PC-3 (cell line): ENCODE results near the gene RAB4B. TPM values are rescaled to one million over a fixed set of nuclear protein-coding genes. Genes with fewer than 3 reads are reported as not detected.
"Not testable (repeated sequence)": the region's sequence is repeated elsewhere in the genome, so short reads cannot be mapped to it uniquely, and the experiment has no call there.

Experiments
- ATAC-seq: fragments of 200-7000 bp; cut with Tn5 transposase; 2 replicates; pipeline ENCODE4 v1.9.1; 2020; ENCODE audit warnings: mild to moderate bottlenecking, moderate library complexity
- BruUV-seq: library from RNA; stranded (reverse); fragments of 400-500 nt; replicated peaks from 2 replicates; lab custom pipeline; 2021; lab: Mats Ljungman, UMichigan
- CTCF ChIA-PET: fragments of 300-600 bp; sonication (Branson Sonifier 250); formaldehyde crosslinking; loops from one replicate; lab custom pipeline; 2022; ENCODE audit warnings: antibody characterized with exemption; lab: Charles Lee
- POLR2A ChIA-PET: fragments of 300-600 bp; sonication (Branson Sonifier 250); formaldehyde crosslinking; loops from one replicate; lab custom pipeline; 2022; ENCODE audit warnings: antibody characterized with exemption; ENCODE audit not compliant: unreplicated experiment; lab: Charles Lee
- DNase-seq: peaks from one replicate; pipeline ENCODE4 v3.0.0-alpha.2; 2015
- H2AFZ ChIP-seq: fragments of 300-600 bp; sonication (generic); 2 replicates; pipeline ENCODE4 v1.6.0; 2016; ENCODE audit warnings: antibody characterized with exemption, low read length
- H3F3A ChIP-seq: fragments of 300-600 bp; sonication (generic); one replicate; pipeline ENCODE4 v1.6.0; 2017; ENCODE audit warnings: antibody characterized with exemption, low read length, control low read depth, mild to moderate bottlenecking; ENCODE audit not compliant: unreplicated experiment
- H3K27ac ChIP-seq: fragments of 300-600 bp; sonication (generic); 2 replicates; pipeline ENCODE4 v1.5.1; 2016; ENCODE audit warnings: mild to moderate bottlenecking, low read length
- H3K27me3 ChIP-seq: fragments of 300-600 bp; sonication (generic); 2 replicates; pipeline ENCODE4 v1.6.1; 2016; ENCODE audit warnings: low read length, mixed read lengths
- H3K36me3 ChIP-seq: fragments of 300-600 bp; sonication (generic); 2 replicates; pipeline ENCODE4 v1.6.1; 2016; ENCODE audit warnings: low read depth, mixed run types, low read length, mixed read lengths
- H3K4me1 ChIP-seq: fragments of 300-600 bp; sonication (generic); 2 replicates; pipeline ENCODE4 v1.5.1; 2016; ENCODE audit warnings: low read length; ENCODE audit not compliant: insufficient read depth
- H3K4me2 ChIP-seq: fragments of 300-600 bp; sonication (generic); 2 replicates; pipeline ENCODE4 v1.6.0; 2016; ENCODE audit warnings: low read length
- H3K4me3 ChIP-seq: fragments of 300-600 bp; sonication (generic); 2 replicates; pipeline ENCODE4 v1.5.1; 2016; ENCODE audit warnings: mild to moderate bottlenecking, low read length, mixed read lengths
- H3K79me2 ChIP-seq: fragments of 300-600 bp; sonication (generic); 2 replicates; pipeline ENCODE4 v1.6.1; 2017; ENCODE audit warnings: low read length, mixed read lengths
- H3K9ac ChIP-seq: fragments of 300-600 bp; sonication (generic); 2 replicates; pipeline ENCODE4 v1.6.0; 2016; ENCODE audit warnings: mild to moderate bottlenecking, low read length
- H3K9me2 ChIP-seq: fragments of 300-600 bp; sonication (generic); replicated peaks from 2 replicates; pipeline ENCODE4 v1.6.1; 2016; ENCODE audit warnings: mixed run types, low read length, mixed read lengths
- H3K9me3 ChIP-seq: fragments of 300-600 bp; sonication (generic); 2 replicates; pipeline ENCODE4 v1.6.1; 2016; ENCODE audit warnings: low read length, mixed read lengths
- H4K20me1 ChIP-seq: fragments of 300-600 bp; sonication (generic); 2 replicates; pipeline ENCODE4 v1.6.1; 2016; ENCODE audit warnings: low read length, mixed read lengths
- EZH2 ChIP-seq: fragments of 300-600 bp; sonication (generic); IDR thresholded peaks from one replicate; pipeline ENCODE4 v1.6.1; 2017; ENCODE audit warnings: antibody characterized with exemption, mild to moderate bottlenecking, low read length; ENCODE audit not compliant: unreplicated experiment
- EZH2phosphoT487 ChIP-seq: fragments of 300-600 bp; sonication (generic); IDR thresholded peaks from 2 replicates; pipeline ENCODE4 v1.6.1; 2018; ENCODE audit warnings: mild to moderate bottlenecking, antibody characterized with exemption, low read length, borderline replicate concordance
- intact Hi-C: fragments of 100-400 bp; cut with micrococcal nuclease; formaldehyde crosslinking; loops from 2 replicates; pipeline ENCODE4 v1.9.0; 2023
- total RNA-seq: library from RNA; depleted of rRNA; stranded (reverse); fragments of >200 nt; gene quantifications from 2 replicates; pipeline ENCODE4 v1.2.3, GENCODE V29; 2014
- TF ChIP-seq, protein P1 (sequence below): fragments of 300-600 bp; sonication (generic); conservative IDR thresholded peaks from 2 replicates; pipeline ENCODE4 v1.5.1; 2017; ENCODE audit warnings: antibody characterized with exemption, low read depth, mild to moderate bottlenecking, low read length

Gene RAB4B
- total RNA-seq, 1 experiment from 2014 or later, result 7.4 TPM

DNA sequence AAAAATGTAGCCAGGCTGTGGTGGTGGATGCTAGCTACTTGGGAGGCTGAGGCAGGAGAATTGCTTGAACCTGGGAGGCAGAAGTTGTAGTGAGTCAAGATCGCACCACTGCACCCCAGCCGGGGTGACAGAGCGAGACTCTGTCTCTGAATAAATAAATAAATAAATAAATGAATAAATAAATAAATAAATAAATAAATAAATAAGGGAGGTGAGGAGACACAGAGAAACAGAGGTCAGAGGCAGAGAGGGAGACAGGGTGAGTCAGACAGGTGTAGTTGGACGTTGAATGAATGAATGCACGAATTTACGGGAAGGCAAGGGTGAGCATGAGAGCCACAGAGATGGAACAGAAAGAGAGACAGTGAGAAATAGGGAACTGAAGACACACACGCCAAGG lies 3.1 kb downstream of the RAB4B start:
- Histone ChIP-seq H3K9me3 (no peaks in the 10 kb centered on the region), H3K4me3 (no peak overlapping the region), H3K27ac (no peak overlapping the region), H3K9me2 (no peaks in the 10 kb centered on the region), H3F3A (no peaks in the 10 kb centered on the region), H3K9ac (no peak overlapping the region), H4K20me1 (no peaks in the 10 kb centered on the region), H3K79me2 (no peaks in the 10 kb centered on the region), H3K27me3 (no peaks in the 10 kb centered on the region), H2AFZ (no peak overlapping the region), H3K36me3 (no peaks in the 10 kb centered on the region), H3K4me2 (no peak overlapping the region), H3K4me1 (peaks cover 13% of the 10 kb centered on the region; the same call in 1 of the 2 replicates)
- TF ChIP-seq EZH2phosphoT487 (no peak), EZH2 (no peak)
- TF ChIP-seq, protein P1, sequence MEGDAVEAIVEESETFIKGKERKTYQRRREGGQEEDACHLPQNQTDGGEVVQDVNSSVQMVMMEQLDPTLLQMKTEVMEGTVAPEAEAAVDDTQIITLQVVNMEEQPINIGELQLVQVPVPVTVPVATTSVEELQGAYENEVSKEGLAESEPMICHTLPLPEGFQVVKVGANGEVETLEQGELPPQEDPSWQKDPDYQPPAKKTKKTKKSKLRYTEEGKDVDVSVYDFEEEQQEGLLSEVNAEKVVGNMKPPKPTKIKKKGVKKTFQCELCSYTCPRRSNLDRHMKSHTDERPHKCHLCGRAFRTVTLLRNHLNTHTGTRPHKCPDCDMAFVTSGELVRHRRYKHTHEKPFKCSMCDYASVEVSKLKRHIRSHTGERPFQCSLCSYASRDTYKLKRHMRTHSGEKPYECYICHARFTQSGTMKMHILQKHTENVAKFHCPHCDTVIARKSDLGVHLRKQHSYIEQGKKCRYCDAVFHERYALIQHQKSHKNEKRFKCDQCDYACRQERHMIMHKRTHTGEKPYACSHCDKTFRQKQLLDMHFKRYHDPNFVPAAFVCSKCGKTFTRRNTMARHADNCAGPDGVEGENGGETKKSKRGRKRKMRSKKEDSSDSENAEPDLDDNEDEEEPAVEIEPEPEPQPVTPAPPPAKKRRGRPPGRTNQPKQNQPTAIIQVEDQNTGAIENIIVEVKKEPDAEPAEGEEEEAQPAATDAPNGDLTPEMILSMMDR, result no peak
- ChIA-PET POLR2A (no interaction called here), CTCF (no interaction called here)
- ATAC-seq, result no peak
- no TSS peak for BruUV-seq
- no peak for DNase-seq
- intact Hi-C loops, result no loop called here

DNA sequence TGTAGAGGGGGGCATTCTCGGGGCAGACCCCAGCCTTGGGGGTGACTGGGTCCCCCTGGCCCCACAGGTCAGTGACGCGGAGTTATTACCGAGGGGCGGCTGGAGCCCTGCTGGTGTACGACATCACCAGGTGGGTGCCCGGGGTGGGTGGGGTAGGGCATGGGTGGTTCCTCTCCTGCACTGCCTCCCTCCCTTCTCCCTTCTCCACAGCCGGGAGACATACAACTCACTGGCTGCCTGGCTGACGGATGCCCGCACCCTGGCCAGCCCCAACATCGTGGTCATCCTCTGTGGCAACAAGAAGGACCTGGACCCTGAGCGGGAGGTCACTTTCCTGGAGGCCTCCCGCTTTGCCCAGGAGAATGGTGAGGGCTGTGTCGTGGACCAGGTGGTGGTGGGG lies 5.7 kb downstream of the RAB4B start:
- TF ChIP-seq EZH2 (no peak), EZH2phosphoT487 (no peak)
- TF ChIP-seq, protein P1, result no peak
- POLR2A ChIA-PET, result no interaction called here

DNA sequence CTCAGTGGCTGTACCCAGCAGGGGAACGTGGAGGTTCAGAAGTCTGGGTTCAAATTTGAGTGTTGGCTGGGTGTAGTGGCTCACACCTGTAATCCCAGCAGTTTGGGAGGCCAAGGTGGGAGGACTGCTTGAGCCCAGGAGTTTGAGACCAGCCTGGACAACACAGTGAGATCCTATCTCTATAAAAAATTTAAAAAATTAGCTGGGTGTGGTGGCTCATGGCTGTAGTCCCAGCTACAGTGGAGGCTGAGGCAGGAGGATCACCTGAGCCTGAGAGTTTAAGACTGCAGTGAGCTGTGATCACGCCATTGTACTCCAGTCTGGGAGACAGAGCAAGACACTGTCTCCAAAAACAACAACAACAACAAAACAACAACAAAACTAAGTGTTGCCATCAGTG lies 6.1 kb downstream of the RAB4B start:
- H3K27me3 ChIP-seq, H3F3A ChIP-seq, H3K4me3 ChIP-seq, H3K4me2 ChIP-seq, H4K20me1 ChIP-seq, H3K9me2 ChIP-seq, H3K4me1 ChIP-seq, POLR2A ChIA-PET, ATAC-seq, DNase-seq, intact Hi-C loops, H3K9ac ChIP-seq, H2AFZ ChIP-seq, H3K9me3 ChIP-seq, H3K79me2 ChIP-seq, H3K27ac ChIP-seq, H3K36me3 ChIP-seq, CTCF ChIA-PET, BruUV-seq: not testable (repeated sequence)

More for the DNA sequence above, 5.7 kb downstream of the RAB4B start:
- no TSS peak for BruUV-seq
- no peak overlapping the region for H3K27ac ChIP-seq
- H3K9me2 ChIP-seq, result no peaks in the 10 kb centered on the region
- no peak for ATAC-seq
- no peak overlapping the region for H3K4me2 ChIP-seq
- CTCF ChIA-PET, result no interaction called here
- H3K36me3 ChIP-seq, result no peaks in the 10 kb centered on the region
- intact Hi-C loops, result no loop called here
- DNase-seq, result no peak
- H2AFZ ChIP-seq, result no peak overlapping the region
- H3K79me2 ChIP-seq, result no peaks in the 10 kb centered on the region
- H4K20me1 ChIP-seq, result no peaks in the 10 kb centered on the region
- no peaks in the 10 kb centered on the region for H3K27me3 ChIP-seq
- no peaks in the 10 kb centered on the region for H3K9me3 ChIP-seq
- H3K4me1 ChIP-seq, result peaks cover 6% of the 10 kb centered on the region; the same call in 1 of the 2 replicates
- no peaks in the 10 kb centered on the region for H3F3A ChIP-seq
- no peak overlapping the region for H3K4me3 ChIP-seq
- no peak overlapping the region for H3K9ac ChIP-seq
